PC-3 (cell line): ENCODE results near the gene EOGT. TPM values are rescaled to one million over a fixed set of nuclear protein-coding genes. Genes with fewer than 3 reads are reported as not detected.

ENCODE experiments used
- ATAC-seq: fragments of 200-7000 bp; cut with Tn5 transposase; 2 replicates; pipeline ENCODE4 v1.9.1; 2020; ENCODE audit warnings: mild to moderate bottlenecking, moderate library complexity
- BruUV-seq: library from RNA; stranded (reverse); fragments of 400-500 nt; replicated peaks from 2 replicates; lab custom pipeline; 2021; lab: Mats Ljungman, UMichigan
- CTCF ChIA-PET: fragments of 300-600 bp; sonication (Branson Sonifier 250); formaldehyde crosslinking; loops from one replicate; lab custom pipeline; 2022; ENCODE audit warnings: antibody characterized with exemption; lab: Charles Lee
- POLR2A ChIA-PET: fragments of 300-600 bp; sonication (Branson Sonifier 250); formaldehyde crosslinking; loops from one replicate; lab custom pipeline; 2022; ENCODE audit warnings: antibody characterized with exemption; ENCODE audit not compliant: unreplicated experiment; lab: Charles Lee
- DNase-seq: peaks from one replicate; pipeline ENCODE4 v3.0.0-alpha.2; 2015
- H2AFZ ChIP-seq: fragments of 300-600 bp; sonication (generic); 2 replicates; pipeline ENCODE4 v1.6.0; 2016; ENCODE audit warnings: antibody characterized with exemption, low read length
- H3F3A ChIP-seq: fragments of 300-600 bp; sonication (generic); one replicate; pipeline ENCODE4 v1.6.0; 2017; ENCODE audit warnings: antibody characterized with exemption, low read length, control low read depth, mild to moderate bottlenecking; ENCODE audit not compliant: unreplicated experiment
- H3K27ac ChIP-seq: fragments of 300-600 bp; sonication (generic); 2 replicates; pipeline ENCODE4 v1.5.1; 2016; ENCODE audit warnings: mild to moderate bottlenecking, low read length
- H3K27me3 ChIP-seq: fragments of 300-600 bp; sonication (generic); 2 replicates; pipeline ENCODE4 v1.6.1; 2016; ENCODE audit warnings: low read length, mixed read lengths
- H3K36me3 ChIP-seq: fragments of 300-600 bp; sonication (generic); 2 replicates; pipeline ENCODE4 v1.6.1; 2016; ENCODE audit warnings: low read depth, mixed run types, low read length, mixed read lengths
- H3K4me1 ChIP-seq: fragments of 300-600 bp; sonication (generic); 2 replicates; pipeline ENCODE4 v1.5.1; 2016; ENCODE audit warnings: low read length; ENCODE audit not compliant: insufficient read depth
- H3K4me2 ChIP-seq: fragments of 300-600 bp; sonication (generic); 2 replicates; pipeline ENCODE4 v1.6.0; 2016; ENCODE audit warnings: low read length
- H3K4me3 ChIP-seq: fragments of 300-600 bp; sonication (generic); 2 replicates; pipeline ENCODE4 v1.5.1; 2016; ENCODE audit warnings: mild to moderate bottlenecking, low read length, mixed read lengths
- H3K79me2 ChIP-seq: fragments of 300-600 bp; sonication (generic); 2 replicates; pipeline ENCODE4 v1.6.1; 2017; ENCODE audit warnings: low read length, mixed read lengths
- H3K9ac ChIP-seq: fragments of 300-600 bp; sonication (generic); 2 replicates; pipeline ENCODE4 v1.6.0; 2016; ENCODE audit warnings: mild to moderate bottlenecking, low read length
- H3K9me2 ChIP-seq: fragments of 300-600 bp; sonication (generic); replicated peaks from 2 replicates; pipeline ENCODE4 v1.6.1; 2016; ENCODE audit warnings: mixed run types, low read length, mixed read lengths
- H3K9me3 ChIP-seq: fragments of 300-600 bp; sonication (generic); 2 replicates; pipeline ENCODE4 v1.6.1; 2016; ENCODE audit warnings: low read length, mixed read lengths
- H4K20me1 ChIP-seq: fragments of 300-600 bp; sonication (generic); 2 replicates; pipeline ENCODE4 v1.6.1; 2016; ENCODE audit warnings: low read length, mixed read lengths
- EZH2 ChIP-seq: fragments of 300-600 bp; sonication (generic); IDR thresholded peaks from one replicate; pipeline ENCODE4 v1.6.1; 2017; ENCODE audit warnings: antibody characterized with exemption, mild to moderate bottlenecking, low read length; ENCODE audit not compliant: unreplicated experiment
- EZH2phosphoT487 ChIP-seq: fragments of 300-600 bp; sonication (generic); IDR thresholded peaks from 2 replicates; pipeline ENCODE4 v1.6.1; 2018; ENCODE audit warnings: mild to moderate bottlenecking, antibody characterized with exemption, low read length, borderline replicate concordance
- intact Hi-C: fragments of 100-400 bp; cut with micrococcal nuclease; formaldehyde crosslinking; loops from 2 replicates; pipeline ENCODE4 v1.9.0; 2023
- total RNA-seq: library from RNA; depleted of rRNA; stranded (reverse); fragments of >200 nt; gene quantifications from 2 replicates; pipeline ENCODE4 v1.2.3, GENCODE V29; 2014
- TF ChIP-seq, protein P1 (sequence below): fragments of 300-600 bp; sonication (generic); conservative IDR thresholded peaks from 2 replicates; pipeline ENCODE4 v1.5.1; 2017; ENCODE audit warnings: antibody characterized with exemption, low read depth, mild to moderate bottlenecking, low read length

The EOGT gene
- total RNA-seq, 1 experiment from 2014 or later, result 8.3 TPM

DNA sequence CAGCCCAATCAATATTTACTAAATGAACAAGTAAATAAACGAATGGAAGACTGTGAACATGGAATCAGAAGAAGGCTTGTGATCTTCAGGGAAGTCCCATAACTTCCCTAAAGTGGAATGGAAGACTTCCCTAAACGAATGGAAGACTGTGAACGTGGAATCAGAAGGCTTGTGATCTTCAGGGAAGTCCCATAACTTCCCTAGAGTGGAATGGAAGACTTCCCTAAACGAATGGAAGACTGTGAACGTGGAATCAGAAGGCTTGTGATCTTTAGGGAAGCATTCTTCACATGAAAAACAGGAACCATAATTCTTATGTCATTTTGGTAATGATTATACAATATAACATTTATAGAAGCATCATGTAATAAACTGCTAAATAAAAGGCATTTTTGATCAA, 38.8 kb downstream of the EOGT start:
- CTCF ChIA-PET, result no interaction called here
- H4K20me1 ChIP-seq, result no peaks in the 10 kb centered on the region
- H3F3A ChIP-seq, result no peaks in the 10 kb centered on the region
- H3K9ac ChIP-seq, result no peak overlapping the region
- no peaks in the 10 kb centered on the region for H3K9me2 ChIP-seq
- no peak overlapping the region for H3K4me2 ChIP-seq
- no peak overlapping the region for H3K4me3 ChIP-seq
- H3K4me1 ChIP-seq, result no peaks in the 10 kb centered on the region
- POLR2A ChIA-PET, result no interaction called here
- H3K79me2 ChIP-seq, result no peaks in the 10 kb centered on the region
- TF ChIP-seq, protein P1, sequence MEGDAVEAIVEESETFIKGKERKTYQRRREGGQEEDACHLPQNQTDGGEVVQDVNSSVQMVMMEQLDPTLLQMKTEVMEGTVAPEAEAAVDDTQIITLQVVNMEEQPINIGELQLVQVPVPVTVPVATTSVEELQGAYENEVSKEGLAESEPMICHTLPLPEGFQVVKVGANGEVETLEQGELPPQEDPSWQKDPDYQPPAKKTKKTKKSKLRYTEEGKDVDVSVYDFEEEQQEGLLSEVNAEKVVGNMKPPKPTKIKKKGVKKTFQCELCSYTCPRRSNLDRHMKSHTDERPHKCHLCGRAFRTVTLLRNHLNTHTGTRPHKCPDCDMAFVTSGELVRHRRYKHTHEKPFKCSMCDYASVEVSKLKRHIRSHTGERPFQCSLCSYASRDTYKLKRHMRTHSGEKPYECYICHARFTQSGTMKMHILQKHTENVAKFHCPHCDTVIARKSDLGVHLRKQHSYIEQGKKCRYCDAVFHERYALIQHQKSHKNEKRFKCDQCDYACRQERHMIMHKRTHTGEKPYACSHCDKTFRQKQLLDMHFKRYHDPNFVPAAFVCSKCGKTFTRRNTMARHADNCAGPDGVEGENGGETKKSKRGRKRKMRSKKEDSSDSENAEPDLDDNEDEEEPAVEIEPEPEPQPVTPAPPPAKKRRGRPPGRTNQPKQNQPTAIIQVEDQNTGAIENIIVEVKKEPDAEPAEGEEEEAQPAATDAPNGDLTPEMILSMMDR, result no peak
- TF ChIP-seq EZH2phosphoT487, result no peak
- no peak for TF ChIP-seq EZH2
- BruUV-seq, result no TSS peak
- ATAC-seq (no peak), DNase-seq (no peak)
- peaks cover 5% of the 10 kb centered on the region; the same call in 1 of the 2 replicates for H3K27me3 ChIP-seq
- no peaks in the 10 kb centered on the region for H3K36me3 ChIP-seq
- intact Hi-C loops, result no loop called here
- H3K27ac ChIP-seq, result no peak overlapping the region
- H3K9me3 ChIP-seq, result no peaks in the 10 kb centered on the region
- no peak overlapping the region for H2AFZ ChIP-seq

DNA sequence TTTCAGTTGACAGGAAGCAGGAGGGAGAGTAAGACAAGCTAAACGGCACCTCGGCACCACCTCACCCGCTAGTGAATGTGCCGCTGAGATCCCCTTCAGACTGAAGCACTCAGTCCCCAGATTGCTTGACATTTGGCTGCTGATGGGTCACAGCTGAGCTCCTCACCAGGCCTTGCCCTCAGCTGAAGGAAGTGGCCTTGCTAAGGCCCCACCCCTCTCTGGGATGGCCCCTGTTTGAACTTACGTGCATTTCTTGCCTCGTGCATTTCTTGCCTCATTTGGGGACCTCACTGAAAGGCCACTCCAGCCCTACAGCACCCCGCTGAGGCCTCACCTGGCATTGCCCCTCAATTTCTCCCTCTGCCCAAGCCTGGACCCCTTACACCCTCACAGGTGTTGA, 39.8 kb downstream of the EOGT start:
- no peaks in the 10 kb centered on the region for H3K79me2 ChIP-seq
- H3K4me1 ChIP-seq, result no peaks in the 10 kb centered on the region
- CTCF ChIA-PET, result no interaction called here
- no peaks in the 10 kb centered on the region for H3K9me2 ChIP-seq
- intact Hi-C loops, result no loop called here
- no peak overlapping the region for H3K27ac ChIP-seq
- POLR2A ChIA-PET, result no interaction called here
- TF ChIP-seq, protein P1, result no peak
- TF ChIP-seq EZH2phosphoT487 (no peak), EZH2 (no peak)
- peaks cover 6% of the 10 kb centered on the region for H3K27me3 ChIP-seq
- no peaks in the 10 kb centered on the region for H3K36me3 ChIP-seq
- no peak for ATAC-seq
- no peak overlapping the region for H3K9ac ChIP-seq
- H4K20me1 ChIP-seq, result no peaks in the 10 kb centered on the region
- no TSS peak for BruUV-seq
- no peaks in the 10 kb centered on the region for H3K9me3 ChIP-seq
- H3K4me2 ChIP-seq, result no peak overlapping the region
- no peak overlapping the region for H3K4me3 ChIP-seq
- no peak for DNase-seq
- H2AFZ ChIP-seq, result no peak overlapping the region
- no peaks in the 10 kb centered on the region for H3F3A ChIP-seq

DNA sequence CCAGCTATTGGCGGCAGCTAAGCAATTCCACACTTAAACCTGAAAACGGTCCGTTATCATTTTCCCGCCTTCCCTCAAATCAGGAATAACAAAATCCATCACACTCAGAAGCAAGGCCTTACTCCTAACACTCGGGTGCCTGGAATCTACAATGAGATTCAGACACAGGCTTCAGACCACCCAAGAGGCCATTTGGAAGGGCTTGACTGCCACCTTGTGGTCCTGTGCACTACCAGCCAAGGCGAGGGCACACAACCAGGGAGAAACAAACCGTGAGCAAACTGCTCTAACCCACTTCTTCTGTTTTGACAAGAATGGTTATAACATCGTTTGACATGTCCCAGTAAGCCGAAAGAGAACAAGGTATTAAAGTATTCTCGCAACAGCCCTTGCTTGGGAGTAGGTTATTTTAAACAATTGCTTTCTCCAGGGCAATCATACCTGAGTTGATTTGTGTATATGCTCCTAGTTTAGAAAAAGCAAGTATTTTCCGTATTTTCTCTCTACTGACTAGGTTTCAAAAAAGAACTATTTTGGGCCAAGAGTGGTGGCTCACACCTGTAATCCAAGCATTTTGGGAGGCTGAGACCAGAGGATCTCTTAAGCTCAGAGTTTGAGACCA, 41.0 kb downstream of the EOGT start:
- peak; percentile 71 for ATAC-seq
- POLR2A ChIA-PET, result no interaction called here

More for the DNA sequence above, 41.0 kb downstream of the EOGT start:
- no peak for TF ChIP-seq EZH2
- TF ChIP-seq, protein P1, result peak; percentile 68
- Histone ChIP-seq H3K79me2 (no peaks in the 10 kb centered on the region), H3K4me2 (no peak overlapping the region), H3K27me3 (peaks cover 6% of the 10 kb centered on the region), H2AFZ (no peak overlapping the region), H3K4me1 (no peaks in the 10 kb centered on the region), H3K36me3 (no peaks in the 10 kb centered on the region), H3K9ac (no peak overlapping the region), H3K9me2 (no peaks in the 10 kb centered on the region), H3F3A (no peaks in the 10 kb centered on the region), H3K9me3 (no peaks in the 10 kb centered on the region), H4K20me1 (no peaks in the 10 kb centered on the region), H3K27ac (no peak overlapping the region), H3K4me3 (no peak overlapping the region)
- intact Hi-C loops, result no loop called here
- CTCF ChIA-PET, result interaction anchor here (0.6 kb wide), 1 partner anchor 1863 kb away, joined by 3 read pairs; no protein-coding TSS in a partner anchor
- DNase-seq, result peak; percentile 47
- BruUV-seq, result no TSS peak
